Choroid plexus epithelial cell (primary cell): ENCODE results near the gene CCNC.
"Not testable (repeated sequence)": the region's sequence is repeated elsewhere in the genome, so short reads cannot be mapped to it uniquely, and the experiment has no call there.

Experiments
- DNase-seq: peaks from one replicate; pipeline ENCODE4 v3.0.0-alpha.2; 2010; ENCODE audit warnings: low read depth
- H3K4me3 ChIP-seq: 2 replicates; pipeline ENCODE4 v1.5.1; 2011; ENCODE audit warnings: low read depth, mild to moderate bottlenecking, control low read depth, low read length, moderate library complexity
- TF ChIP-seq, protein P1 (sequence below): conservative IDR thresholded peaks from 2 replicates; pipeline ENCODE4 v1.5.1; 2011; ENCODE audit warnings: low read depth, mild to moderate bottlenecking, control low read depth, inconsistent platforms, low read length, moderate library complexity

CCNC gene

DNA sequence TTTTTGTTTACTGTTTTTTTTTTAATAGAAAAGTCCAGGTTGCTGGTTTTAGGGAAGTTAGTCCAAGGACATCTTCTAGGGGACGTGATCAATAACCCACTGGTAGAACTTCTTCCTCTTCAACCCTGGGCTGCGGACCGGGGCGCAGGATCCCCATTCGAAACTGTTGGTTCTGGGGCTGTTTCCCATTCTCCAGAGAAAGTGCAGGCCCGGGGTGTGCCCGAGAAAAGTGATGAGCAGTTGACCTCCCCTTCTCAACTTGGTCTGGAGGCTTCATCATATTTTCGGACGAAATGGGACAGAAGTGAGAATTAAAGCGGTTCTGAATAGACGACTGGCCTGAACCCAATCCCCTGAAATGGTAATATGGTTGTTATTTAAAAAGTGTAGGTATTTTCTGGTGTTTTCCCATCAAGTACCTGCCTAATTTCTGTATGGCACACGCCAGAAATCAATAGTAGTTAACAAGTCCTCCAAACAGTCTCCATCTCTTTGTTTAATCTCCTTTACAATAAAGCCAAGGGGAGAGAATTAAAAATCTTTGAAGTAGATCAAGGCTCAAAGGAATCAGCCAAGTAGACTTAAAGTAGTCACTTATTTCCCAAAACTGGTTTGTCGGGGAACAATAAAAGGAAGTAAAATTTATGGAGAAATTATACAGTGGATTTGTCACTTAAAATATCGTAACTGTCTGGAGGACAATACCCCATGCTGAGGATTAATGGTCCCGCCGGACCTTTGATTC, 37.6 kb upstream of the CCNC start:
- no peak overlapping the region for H3K4me3 ChIP-seq
- DNase-seq: no peak
- TF ChIP-seq, protein P1, sequence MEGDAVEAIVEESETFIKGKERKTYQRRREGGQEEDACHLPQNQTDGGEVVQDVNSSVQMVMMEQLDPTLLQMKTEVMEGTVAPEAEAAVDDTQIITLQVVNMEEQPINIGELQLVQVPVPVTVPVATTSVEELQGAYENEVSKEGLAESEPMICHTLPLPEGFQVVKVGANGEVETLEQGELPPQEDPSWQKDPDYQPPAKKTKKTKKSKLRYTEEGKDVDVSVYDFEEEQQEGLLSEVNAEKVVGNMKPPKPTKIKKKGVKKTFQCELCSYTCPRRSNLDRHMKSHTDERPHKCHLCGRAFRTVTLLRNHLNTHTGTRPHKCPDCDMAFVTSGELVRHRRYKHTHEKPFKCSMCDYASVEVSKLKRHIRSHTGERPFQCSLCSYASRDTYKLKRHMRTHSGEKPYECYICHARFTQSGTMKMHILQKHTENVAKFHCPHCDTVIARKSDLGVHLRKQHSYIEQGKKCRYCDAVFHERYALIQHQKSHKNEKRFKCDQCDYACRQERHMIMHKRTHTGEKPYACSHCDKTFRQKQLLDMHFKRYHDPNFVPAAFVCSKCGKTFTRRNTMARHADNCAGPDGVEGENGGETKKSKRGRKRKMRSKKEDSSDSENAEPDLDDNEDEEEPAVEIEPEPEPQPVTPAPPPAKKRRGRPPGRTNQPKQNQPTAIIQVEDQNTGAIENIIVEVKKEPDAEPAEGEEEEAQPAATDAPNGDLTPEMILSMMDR: no peak

DNA sequence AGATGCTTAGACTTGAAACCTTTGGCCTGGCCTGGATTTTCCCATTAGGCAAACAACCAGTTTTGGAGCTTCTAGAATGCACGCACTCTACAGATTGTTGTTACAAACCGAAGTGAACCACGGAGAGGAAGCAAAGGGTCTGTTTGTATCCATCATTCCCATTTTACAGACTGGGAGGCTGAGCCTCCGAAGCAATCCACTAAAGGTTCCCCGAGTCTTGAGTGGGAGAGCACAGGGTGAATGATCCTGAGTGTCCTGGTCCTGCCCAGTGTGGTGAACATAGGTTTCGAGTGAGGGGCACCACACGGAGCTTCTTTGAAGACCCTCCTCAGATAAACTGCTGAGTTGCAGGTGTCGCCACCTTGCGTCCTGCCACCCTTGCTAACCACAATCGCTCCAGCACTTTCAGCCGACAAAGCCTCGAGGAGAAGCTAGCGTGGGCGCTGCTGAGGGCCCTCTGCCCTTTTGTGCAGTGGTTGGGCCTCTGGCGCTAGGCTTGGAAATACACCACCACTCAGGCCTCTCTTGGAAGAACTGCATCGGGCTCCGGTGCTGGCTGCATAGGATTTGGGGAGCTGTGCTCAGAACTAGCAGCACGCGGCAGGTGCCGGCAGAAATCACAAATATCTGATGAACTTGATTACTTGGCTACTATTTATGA, 36.7 kb upstream of the CCNC start:
- no peak for DNase-seq
- H3K4me3 ChIP-seq: no peak overlapping the region
- TF ChIP-seq, protein P1: no peak

DNA sequence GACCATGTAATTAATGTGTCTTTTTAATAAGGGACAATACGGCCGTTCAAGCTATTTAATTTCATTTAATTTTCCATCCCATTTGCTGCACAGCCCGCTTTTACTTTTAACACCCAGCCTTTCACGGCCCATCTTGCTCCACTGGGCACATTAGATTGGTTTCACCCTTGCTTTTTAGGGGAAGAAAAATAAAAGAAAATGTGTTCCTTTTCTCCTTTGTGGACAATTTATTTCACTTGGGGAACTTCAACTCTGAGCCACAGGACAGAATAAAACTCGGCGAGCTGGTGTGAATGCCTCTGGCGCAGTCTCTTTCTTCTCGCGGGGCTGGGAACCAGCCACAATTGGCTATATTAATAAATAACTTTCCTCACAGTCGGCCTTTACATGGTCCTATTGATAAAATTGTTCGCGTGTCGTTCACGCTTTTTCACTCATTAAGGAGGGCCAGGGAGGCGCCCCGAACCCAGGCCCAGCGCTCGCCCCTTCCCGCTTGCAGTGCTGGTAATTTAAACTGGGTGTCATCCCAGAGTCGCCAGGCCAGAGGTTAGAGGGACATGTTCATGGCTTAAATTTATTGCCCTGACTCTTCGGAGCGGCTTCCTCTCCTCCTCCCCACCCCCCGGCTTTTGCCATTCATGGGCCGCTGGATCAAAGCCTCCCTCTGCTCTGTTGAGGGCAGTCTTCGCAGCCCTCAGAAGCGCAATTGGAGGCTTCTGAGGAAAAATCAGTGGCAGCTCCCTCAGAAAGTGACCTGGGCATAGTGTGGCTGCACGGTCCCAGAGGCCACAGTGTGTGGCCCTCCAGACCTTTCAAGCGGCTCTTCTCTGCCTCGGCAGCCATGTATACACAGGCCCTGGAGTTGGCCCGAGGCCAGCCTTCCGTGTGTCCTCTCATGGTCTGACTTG, 36.0 kb upstream of the CCNC start:
- TF ChIP-seq, protein P1: no peak
- H3K4me3 ChIP-seq: no peak overlapping the region
- DNase-seq: no peak

DNA sequence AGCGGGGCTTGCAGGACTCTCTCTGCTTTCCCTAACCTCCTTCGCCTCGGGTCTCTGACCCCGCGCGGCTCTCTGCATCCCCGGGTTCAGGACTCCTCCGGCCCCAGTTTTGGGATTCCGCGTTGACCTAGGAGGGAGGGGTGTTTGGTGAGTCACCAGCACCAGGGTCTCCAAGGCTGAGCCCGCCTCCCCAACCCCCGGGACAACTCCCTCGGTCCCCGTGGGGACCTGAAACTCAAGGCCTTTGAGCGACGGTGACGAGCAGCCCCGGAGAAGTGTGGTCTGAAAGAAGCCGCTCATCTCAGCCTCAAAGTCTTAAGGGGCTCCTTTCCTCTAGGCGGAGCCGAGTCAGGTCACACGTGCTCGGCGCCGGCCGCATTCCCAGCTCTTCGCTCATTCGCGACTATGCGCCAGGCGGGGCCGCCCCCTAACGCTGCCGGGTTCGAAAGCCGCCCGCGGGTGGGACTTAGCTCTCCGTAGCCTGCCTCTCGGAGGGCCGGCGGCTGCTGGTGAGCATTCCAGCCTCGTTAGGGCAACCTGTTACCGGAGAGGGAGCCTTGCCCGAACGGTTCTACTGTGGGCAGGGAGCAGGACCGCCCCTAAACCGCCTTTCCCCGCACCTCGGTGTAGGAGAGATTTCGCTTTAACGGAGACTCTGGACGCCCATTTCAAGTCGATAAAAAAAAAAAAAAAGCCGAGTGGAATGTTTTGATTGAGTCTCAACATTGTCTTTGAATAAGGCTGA, 35.1 kb upstream of the CCNC start:
- TF ChIP-seq, protein P1: no peak
- peak overlapping the region; percentile 8 for H3K4me3 ChIP-seq
- no peak for DNase-seq

DNA sequence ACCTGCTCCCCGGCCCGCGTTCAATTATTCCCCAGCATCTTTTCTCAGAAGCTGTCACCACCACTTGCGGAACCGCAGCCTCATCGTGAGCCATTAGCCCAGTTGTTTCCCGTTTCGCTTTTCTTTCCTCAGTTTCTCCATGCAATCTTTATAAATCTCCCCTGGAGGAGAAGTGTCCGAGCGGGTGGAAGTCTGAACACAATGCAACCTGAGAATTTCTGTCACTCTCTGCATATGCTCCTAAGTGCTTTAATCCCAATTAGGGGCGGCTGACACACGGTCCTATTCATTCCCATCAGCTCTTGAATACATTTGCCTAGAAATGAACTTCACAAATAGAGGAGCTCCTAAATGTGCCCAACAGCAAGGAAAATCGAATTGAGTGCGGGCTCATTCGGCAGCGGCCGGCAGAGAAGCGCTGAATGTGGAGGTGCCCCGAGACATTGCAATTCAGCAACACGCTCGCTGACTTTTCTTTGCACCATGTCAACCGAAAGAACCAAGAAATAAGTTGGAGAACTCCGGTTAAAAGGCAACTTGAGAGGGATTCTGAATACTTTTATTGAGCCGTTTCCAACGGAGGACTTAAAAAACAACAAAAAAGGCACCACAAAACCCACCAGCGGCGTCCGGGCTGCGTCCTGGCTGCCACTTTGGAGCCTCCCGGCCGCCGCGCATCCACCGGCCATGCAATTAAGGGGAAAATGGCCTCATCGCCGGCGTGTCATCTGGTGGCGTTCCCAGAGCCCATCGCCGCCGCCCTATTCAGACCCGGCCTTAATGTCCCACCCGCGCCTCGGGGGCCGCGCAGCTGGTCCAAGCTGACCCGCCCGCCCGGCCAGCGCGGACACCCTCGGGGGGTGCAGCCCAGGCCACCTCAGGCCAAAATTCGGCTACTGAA, 34.3 kb upstream of the CCNC start:
- TF ChIP-seq, protein P1: no peak
- H3K4me3 ChIP-seq: no peak overlapping the region

DNA sequence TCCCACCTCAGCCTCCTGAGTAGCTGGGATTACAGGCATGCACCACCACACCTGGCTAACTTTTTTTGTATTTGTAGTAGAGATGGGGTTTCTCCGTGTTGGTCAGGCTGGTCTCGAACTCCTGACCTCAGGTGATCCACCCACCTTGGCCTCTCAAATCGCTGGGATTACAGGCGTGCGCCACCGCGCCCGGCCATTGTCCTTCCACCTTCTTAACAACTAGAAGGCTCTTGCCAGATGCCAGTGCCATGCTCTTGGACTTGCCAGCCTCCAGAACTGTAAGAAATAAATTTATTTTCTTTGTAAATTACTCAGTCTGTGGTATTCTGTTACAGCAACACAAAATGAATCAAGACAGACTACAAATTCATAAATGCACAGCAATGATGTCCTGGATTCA, 26.2 kb upstream of the CCNC start:
- DNase-seq: not testable (repeated sequence)

More for the DNA sequence above, 34.3 kb upstream of the CCNC start:
- no peak for DNase-seq

More for the DNA sequence above, 26.2 kb upstream of the CCNC start:
- H3K4me3 ChIP-seq: not testable (repeated sequence)
